Measurements from ENCODE around the gene RUNX3. TPM values are rescaled to one million over a fixed set of nuclear protein-coding genes. Genes with fewer than 3 reads are reported as not detected.
A peak's percentile ranks its signal among the peaks of the same experiment; 100 is the strongest.

The RUNX3 gene
- total RNA-seq, 6 experiments from 2014 or later, result 0.46 to 3.1 (median 0.84) TPM

DNA sequence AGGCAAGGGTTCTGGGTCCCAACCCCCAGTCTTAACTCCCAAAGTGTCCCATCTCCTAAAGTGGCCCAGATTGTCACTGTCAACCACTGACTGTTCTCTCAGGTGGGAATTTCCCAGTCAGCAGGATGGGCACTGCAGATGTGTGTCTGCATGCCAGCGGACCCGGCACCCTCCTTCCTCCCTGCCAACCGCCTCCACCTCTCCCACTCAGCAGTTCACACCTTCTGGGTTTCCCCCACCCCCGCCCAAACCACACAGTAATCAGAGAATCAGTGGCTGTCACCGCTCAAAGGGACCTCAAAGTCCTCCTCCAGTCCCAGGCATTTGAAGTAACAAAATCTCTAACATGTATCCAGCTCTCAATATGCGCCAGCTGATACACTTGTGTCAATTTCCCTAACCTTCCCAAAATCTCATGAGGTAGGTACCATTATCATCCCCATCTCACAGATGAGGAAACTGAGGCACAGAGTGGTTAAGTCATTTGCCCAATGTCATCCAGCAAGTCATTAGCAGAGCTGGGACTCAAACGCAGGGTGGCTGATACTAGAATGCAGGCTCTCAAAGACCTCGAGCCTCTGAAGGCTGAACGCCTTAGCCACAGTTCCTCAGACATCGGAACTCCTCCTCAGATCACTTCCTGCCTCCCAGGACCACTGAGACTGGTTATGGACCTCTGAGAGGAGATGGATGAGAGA lies 4.8 kb downstream of the RUNX3 start:
- no peaks in the 10 kb centered on the region for H3K4me1 ChIP-seq
- H3K36me3 ChIP-seq, result no peaks in the 10 kb centered on the region
- 40% methylated on average over 1 of the region's 10 CpGs for WGBS (ENCODE audit: insufficient coverage, low coverage, low lambda C conversion rate, missing lambda C conversion rate)
- TF ChIP-seq, protein P1, sequence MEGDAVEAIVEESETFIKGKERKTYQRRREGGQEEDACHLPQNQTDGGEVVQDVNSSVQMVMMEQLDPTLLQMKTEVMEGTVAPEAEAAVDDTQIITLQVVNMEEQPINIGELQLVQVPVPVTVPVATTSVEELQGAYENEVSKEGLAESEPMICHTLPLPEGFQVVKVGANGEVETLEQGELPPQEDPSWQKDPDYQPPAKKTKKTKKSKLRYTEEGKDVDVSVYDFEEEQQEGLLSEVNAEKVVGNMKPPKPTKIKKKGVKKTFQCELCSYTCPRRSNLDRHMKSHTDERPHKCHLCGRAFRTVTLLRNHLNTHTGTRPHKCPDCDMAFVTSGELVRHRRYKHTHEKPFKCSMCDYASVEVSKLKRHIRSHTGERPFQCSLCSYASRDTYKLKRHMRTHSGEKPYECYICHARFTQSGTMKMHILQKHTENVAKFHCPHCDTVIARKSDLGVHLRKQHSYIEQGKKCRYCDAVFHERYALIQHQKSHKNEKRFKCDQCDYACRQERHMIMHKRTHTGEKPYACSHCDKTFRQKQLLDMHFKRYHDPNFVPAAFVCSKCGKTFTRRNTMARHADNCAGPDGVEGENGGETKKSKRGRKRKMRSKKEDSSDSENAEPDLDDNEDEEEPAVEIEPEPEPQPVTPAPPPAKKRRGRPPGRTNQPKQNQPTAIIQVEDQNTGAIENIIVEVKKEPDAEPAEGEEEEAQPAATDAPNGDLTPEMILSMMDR (IDR thresholded peaks at IDR 0.05), result no peak
- TF ChIP-seq POLR2A (IDR thresholded peaks at IDR 0.05), result no peak
- no peak overlapping the region for H3K27ac ChIP-seq
- no peak for DNase-seq
- no peak overlapping the region for H3K4me3 ChIP-seq
- peaks cover 0 to 42% of the 10 kb centered on the region in 2 donors for H3K27me3 ChIP-seq
- intact Hi-C loops (cut with DNase I), result no loop called here
- H3K9me3 ChIP-seq, result no peaks in the 10 kb centered on the region
- ATAC-seq, result peak in 1 of 4 donors; percentile 7

DNA sequence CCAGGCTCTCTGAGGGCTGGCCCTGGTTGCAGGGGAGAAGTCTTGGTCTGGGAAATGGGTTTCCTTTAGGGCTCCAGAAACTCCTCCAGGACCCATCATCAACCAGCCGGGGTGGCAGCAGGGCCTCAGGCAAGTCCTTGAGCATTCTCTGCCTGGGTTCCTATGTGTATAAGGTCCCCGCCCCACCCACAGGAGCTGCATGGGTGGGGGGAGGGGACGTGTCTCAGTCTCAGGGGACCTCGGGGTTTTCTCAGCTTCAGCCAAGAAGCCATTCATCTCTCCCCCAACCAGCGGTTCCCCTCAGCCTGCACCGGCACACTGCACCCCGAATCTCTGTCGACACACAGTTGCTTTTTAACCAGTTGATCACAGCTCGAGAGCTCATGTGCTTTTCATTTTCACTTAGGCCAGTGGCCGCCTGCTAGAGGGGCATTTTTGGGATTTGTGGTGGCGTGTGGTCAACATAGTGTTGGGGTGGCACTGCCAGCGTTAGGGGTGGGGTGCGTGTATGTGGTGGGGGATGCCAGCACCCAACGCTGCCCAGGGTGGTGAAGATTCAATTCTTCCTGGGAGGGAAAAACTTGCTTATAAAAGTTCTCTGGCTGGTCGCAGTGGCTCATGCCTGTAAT lies 6.5 kb downstream of the RUNX3 start:
- no peak overlapping the region for H3K27ac ChIP-seq
- H3K36me3 ChIP-seq, result no peaks in the 10 kb centered on the region
- no peaks in the 10 kb centered on the region for H3K4me1 ChIP-seq
- DNase-seq (no peak), ATAC-seq (no peak)
- TF ChIP-seq POLR2A (IDR thresholded peaks at IDR 0.05), result no peak
- TF ChIP-seq, protein P1 (IDR thresholded peaks at IDR 0.05), result no peak
- H3K4me3 ChIP-seq, result no peak overlapping the region
- intact Hi-C loops (cut with DNase I), result no loop called here
- H3K9me3 ChIP-seq, result no peaks in the 10 kb centered on the region
- peaks cover 0 to 30% of the 10 kb centered on the region in 2 donors for H3K27me3 ChIP-seq
- 53% methylated on average over 13 of the region's 15 CpGs for WGBS (ENCODE audit: insufficient coverage, low coverage, low lambda C conversion rate, missing lambda C conversion rate)

DNA sequence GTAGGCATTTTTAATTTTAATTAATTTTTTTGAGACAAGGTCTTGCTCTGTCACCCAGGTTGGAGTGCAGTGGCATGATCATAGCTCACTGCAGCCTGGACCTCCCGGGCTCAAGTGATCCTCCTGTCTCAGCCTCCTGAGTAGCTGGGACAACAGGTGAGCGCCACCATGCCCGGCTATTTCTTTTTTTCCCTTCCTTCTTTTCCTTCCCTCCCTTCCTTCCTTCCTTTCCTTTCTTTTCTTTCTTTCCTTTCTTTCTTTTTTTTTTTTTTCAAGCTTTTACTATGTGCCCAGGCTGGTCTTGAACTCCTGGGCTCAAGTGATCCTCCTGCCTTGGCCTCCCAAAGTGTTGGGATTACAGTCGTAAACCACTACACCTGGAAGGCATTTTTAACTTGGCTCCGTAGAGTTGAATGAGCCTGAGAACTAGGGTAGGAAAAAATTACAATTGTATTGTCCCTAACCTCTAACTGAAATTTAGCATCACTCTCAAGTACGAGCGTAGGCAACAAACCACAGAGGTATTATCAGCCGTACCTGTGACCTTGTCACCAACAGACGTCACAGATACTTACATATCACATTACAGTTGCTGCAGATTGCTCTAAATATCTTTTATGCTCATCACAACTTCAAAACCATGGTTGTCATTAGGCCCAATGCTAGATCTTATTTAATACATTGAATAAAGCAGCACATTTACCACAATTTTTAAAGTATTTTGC lies 8.0 kb downstream of the RUNX3 start:
- intact Hi-C loops (cut with DNase I), result no loop called here
- no peak overlapping the region for H3K27ac ChIP-seq
- TF ChIP-seq, protein P1 (IDR thresholded peaks at IDR 0.05), result no peak
- TF ChIP-seq POLR2A (IDR thresholded peaks at IDR 0.05), result no peak

DNA sequence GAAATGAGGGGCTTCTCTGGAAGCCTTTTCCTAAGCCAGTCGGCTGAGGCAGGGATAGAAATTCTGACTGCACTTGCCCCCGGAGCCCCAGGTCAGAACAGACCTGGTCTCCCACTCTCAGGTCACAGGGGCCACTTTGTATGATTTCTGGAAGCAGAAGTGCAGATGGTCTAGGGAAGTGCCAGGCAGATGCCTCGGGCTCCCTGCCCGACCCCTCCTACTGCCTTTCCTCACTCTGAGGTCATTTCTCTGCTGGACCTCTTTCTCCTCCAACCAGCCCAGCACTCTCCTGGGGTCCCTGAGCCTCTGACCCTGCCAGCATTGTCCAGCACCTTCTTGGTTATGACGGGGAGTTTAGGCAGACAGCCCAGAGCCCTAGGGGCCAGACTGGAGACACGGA lies 8.7 kb downstream of the RUNX3 start:
- TF ChIP-seq POLR2A (IDR thresholded peaks at IDR 0.05), result no peak
- TF ChIP-seq, protein P1 (IDR thresholded peaks at IDR 0.05), result no peak
- Histone ChIP-seq H3K9me3 (no peaks in the 10 kb centered on the region), H3K4me3 (no peak overlapping the region), H3K36me3 (no peaks in the 10 kb centered on the region), H3K27me3 (peaks cover 0 to 10% of the 10 kb centered on the region in 2 donors), H3K4me1 (no peaks in the 10 kb centered on the region), H3K27ac (no peak overlapping the region)
- intact Hi-C loops (cut with DNase I), result no loop called here
- DNase-seq (no peak), ATAC-seq (no peak)
- WGBS (ENCODE audit: insufficient coverage, low coverage, low lambda C conversion rate, missing lambda C conversion rate), result 63% methylated on average over 4 of the region's 6 CpGs

More for the DNA sequence above, 8.0 kb downstream of the RUNX3 start:
- Histone ChIP-seq H3K4me1 (no peaks in the 10 kb centered on the region), H3K27me3 (peaks cover 0 to 16% of the 10 kb centered on the region in 2 donors), H3K4me3 (no peak overlapping the region), H3K36me3 (no peaks in the 10 kb centered on the region), H3K9me3 (no peaks in the 10 kb centered on the region)
- 67% methylated on average over 4 of the region's 9 CpGs for WGBS (ENCODE audit: insufficient coverage, low coverage, low lambda C conversion rate, missing lambda C conversion rate)
- DNase-seq (no peak), ATAC-seq (no peak)
